NB4 (cell line): Measurements from ENCODE around the gene CTDP1.

ENCODE experiments used
- DNase-seq: peaks from one replicate; pipeline ENCODE4 v3.0.0; 2010; ENCODE audit warnings: low read depth
- H3K4me3 ChIP-seq: one replicate; pipeline ENCODE4 v1.5.1; 2011; ENCODE audit warnings: mild to moderate bottlenecking, low read depth, low read length, moderate library complexity
- CTCF ChIP-seq: IDR thresholded peaks from one replicate; pipeline ENCODE4 v1.5.1; 2012; ENCODE audit warnings: low read depth, low read length
- MAX ChIP-seq: IDR thresholded peaks from 2 replicates; pipeline ENCODE4 v1.6.1; 2011; ENCODE audit warnings: low read depth, low read length
- MYC ChIP-seq: IDR thresholded peaks from 2 replicates; pipeline ENCODE4 v1.6.1; 2011; ENCODE audit warnings: low read depth, low read length
- POLR2A ChIP-seq: IDR thresholded peaks from 2 replicates; pipeline ENCODE4 v1.6.1; 2011; ENCODE audit warnings: mild to moderate bottlenecking; ENCODE audit not compliant: insufficient read length; ENCODE audit errors: extremely low read depth

The CTDP1 gene

GRCh38 chr18:79664525-79665125 lies 15.0 kb upstream of the CTDP1 start:
- no peak for TF ChIP-seq CTCF
- no peak for TF ChIP-seq POLR2A
- no peak for TF ChIP-seq MYC
- no peak for TF ChIP-seq MAX
- no peak overlapping the region for H3K4me3 ChIP-seq
- no peak for DNase-seq

DNA sequence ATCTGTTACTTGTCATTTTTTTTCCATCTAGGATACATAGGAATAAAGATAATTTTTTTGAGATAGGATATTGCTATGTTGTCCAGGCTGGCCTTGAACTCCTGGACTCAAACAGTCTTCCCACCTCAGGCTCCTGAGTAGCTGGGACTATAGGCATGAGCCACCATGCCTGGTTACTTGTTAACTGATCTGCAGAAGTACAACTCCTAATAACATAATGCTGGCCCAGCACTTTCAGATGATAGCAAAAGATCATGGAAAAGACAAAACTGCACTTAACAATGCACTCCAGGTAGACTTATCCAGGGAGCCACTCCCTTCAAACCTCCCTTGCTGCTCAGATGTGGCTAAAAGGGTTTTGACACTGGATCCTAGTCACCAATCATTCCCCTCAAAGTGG lies 11.4 kb upstream of the CTDP1 start:
- TF ChIP-seq POLR2A (no peak), MAX (no peak), CTCF (no peak), MYC (no peak)
- no peak for DNase-seq
- H3K4me3 ChIP-seq: no peak overlapping the region

DNA sequence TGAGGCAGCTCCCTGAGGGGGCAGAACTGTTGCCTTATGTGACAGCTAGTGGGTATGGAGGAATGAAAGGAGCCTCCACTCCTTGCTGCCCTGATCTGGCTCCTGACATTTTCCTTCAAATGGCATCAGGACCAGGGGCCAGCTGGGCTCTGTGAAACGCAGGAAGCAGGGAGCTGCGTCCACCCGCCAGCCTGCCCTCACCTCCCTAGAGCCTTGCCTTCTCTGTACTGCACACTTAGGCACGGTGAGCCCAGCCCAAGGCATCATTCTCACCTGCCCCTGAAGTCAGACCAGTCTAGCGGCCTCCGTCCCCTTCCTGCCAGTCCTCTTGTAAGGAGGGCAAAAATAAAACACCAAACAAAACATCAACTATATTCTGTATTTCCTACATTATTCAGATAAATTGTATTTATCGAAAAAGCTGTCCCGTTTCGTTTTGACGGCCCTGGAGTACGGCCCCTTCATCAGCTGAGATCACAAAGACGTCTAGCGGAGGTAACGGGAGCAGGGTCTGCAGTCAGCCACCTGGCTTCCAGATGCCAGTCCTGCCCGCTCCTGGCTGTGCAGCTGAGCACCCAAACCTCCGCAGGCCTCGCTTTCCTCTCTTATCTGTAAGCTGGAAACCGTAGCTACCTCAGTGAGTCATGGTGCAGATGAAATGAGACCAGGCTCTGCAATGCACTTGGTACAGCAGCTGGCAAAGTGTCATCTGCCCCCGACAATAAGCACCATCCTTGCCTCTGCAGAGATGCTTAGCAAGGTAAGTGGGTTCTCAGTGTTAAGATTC lies 6.9 kb upstream of the CTDP1 start:
- no peak overlapping the region for H3K4me3 ChIP-seq
- no peak for TF ChIP-seq CTCF
- no peak for TF ChIP-seq MAX
- no peak for TF ChIP-seq MYC
- TF ChIP-seq POLR2A: no peak
- DNase-seq: no peak

DNA sequence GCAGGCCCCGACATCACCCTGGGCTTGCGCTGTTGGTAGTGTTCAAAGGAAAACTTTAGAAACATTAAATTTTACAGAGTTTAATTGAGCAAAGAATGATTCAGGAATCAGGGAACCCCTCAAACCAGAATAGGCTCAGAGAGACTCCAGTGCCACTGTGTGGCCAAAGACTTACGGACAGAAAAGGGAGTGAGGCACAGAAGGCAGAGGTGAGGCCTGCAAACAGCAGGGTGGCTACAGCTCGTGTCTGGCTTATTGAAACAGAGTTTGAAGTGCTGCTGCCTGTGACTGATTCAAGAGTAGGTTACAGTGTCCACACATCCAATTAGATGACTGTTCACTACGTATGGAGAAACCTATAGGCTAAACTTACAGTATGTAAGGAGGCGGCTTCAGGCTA lies 2.4 kb upstream of the CTDP1 start:
- TF ChIP-seq POLR2A (no peak), MYC (no peak), MAX (no peak), CTCF (no peak)
- no peak overlapping the region for H3K4me3 ChIP-seq
- peak; percentile 31 for DNase-seq

DNA sequence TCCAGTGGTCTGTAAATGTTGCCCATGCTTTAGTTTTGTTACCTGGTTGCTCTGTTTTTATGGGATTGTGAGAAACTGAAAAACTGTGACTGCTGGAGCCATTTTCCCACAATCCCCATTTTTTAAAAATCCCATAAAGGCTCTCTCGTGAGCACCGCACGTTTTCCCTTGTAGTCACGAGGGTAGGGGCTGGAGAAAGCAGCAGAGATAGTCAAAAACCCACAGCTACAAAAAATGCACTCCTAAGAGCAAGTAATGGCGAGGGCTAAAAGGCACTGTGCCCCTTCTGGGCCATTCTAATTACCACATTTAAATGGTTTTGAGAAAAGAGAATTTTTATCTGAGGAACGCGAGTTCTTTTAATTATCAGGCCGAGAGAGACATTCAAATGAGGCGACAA lies 1.8 kb upstream of the CTDP1 start:
- no peak for DNase-seq
- peak overlapping the region; percentile 79 for H3K4me3 ChIP-seq
- no peak for TF ChIP-seq MAX
- no peak for TF ChIP-seq MYC
- no peak for TF ChIP-seq POLR2A
- TF ChIP-seq CTCF: no peak
